ENCODE data around the gene KRTAP24-1.

The KRTAP24-1 gene, protein sequence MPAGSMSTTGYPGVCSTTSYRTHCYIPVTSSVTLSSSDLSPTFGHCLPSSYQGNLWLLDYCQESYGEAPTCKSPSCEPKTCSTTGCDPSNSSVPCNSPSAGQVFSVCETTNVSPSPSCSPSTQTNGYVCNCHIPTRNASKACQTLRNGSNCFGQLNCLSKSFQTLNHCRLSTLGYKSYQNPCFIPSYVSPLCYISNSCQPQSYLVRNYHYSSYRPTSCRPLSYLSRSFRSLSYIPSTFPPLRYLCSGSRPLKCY

DNA sequence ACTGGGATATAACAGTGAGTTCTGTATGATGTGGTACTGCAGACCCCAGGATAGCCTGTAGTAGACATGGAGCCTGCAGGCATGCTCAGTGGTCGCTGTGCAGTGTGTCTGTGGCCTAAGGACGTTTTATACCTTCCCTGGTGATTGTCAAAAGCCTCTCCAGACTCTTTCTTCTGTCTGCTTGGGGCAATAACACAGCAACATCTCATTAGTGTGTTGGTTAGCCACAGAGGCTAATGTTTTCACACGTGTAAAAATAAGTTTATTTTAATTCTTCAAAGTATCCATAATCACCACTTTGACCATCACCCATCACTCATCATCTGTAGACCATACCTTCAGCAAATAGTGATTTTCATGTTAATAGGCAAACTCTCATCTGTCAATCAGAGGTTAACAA is at the start of gene KRTAP24-1:
TSS of gene KRTAP24-1 (minus strand) at position 101 of the 400 bp plus-strand sequence. CDS start at position 83, 18 bp downstream.
- DNase-seq: no peak

DNA sequence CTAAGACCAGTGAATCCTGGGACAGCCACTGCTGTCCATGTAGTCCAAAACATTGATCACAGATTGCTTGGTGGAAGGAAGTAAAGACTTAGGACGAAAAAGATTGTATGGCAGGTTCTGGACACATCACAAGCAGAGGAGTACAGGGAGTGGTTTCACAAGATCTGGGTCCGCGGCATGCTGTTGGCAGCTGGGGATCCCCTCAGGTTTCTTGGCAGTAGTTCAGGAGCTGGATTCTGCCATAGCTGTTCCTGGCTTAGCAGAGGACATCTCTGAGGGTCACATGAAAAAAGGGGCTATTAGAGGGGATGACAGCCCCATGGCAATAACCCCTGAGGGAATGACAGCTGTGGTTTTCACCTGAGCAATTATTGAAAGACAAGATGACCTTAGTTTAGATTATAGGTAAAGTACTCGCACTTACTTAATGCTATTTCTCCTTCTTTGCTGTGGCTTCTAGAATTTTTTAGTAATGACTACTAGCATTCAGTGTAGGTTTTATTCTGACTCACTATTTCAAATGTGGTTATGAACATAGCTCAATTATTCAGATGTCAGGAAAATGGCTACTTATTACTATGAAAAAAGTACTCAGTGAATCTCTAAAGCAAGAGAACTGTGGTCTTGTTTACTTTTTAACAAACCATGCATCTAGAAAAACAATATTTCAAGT is 46.6 kb upstream of the KRTAP24-1 start:
- DNase-seq: no peak

DNA sequence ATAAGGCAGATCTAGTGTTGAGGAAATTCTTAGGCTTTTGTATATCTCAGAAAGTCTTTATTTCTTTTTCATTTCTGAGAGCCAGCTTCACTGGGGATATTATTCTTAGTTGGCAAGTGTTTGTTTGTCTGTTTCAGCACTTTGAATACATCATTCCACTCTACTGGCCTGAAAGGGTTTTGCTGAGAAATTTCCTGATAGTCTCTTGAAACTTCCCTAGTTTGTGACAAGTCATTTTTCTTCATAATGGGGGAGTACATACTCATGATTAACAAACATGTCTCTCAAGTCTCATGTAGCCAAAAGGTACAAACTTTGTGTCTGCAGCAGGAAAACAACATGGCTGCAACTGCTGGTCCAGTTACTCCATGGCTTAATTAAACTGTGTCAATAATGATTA is 43.6 kb upstream of the KRTAP24-1 start:
- DNase-seq: no peak

DNA sequence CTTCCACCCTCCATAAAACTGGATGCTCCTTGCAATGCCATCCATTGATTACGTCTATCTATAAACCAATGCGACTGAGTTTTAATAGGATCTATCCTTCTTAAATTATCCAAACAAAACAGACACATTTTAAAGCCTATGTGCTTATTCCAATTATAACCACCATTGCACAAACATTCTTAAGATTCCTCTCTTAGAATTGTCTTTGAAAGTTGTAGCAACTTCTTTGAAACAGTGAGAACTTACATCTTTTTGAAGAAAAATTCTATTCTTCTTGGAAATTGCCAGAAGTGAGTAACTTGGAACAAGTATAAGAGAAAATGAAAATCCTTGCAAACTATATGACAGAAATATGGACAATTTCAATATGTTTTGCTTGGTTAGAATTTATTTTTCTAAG is 37.5 kb upstream of the KRTAP24-1 start, which contains the start of gene KRTAP26-1:
TSS of gene KRTAP26-1 (minus strand) at position 101 of the 400 bp plus-strand sequence. CDS start 280 bp downstream, outside the sequence.
- DNase-seq: no peak

DNA sequence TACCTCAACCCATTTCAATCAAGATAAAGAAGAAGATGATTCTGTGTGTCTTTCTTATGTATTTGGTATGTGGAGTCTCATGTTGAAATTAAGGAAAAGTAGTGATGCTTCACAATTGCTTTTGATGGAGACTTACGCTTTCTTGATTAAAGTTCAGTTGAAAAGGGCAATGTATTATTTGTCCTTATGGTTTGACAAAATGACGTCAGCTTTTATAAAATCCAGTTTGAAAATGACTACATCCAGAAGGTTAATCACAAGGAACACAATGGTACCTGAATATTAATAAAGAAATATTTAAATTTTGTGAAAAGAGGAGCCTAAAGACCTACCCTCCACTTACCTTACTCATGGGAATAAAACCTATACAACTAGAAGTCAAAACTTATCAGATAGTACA is 33.0 kb upstream of the KRTAP24-1 start:
- DNase-seq: no peak

DNA sequence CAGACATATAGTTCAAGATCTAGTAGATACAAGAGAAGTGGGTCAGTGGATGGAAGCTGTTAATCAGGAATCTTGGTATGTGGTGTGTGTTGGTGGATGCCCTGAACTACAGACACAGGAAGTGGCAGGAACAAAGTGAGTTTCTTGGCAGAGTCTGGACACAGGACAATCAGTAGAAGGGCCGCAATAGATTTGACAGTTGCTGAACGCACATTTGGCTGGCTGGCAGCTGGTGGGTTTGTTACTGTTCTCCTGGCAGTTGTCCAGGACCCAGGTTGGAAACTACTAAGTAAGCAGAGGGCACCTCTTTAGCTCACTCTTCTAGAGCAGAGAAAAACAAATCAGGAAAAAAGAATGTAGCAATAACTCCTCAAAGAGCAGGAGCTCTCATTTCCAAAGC is 24.1 kb upstream of the KRTAP24-1 start:
- DNase-seq: no peak

DNA sequence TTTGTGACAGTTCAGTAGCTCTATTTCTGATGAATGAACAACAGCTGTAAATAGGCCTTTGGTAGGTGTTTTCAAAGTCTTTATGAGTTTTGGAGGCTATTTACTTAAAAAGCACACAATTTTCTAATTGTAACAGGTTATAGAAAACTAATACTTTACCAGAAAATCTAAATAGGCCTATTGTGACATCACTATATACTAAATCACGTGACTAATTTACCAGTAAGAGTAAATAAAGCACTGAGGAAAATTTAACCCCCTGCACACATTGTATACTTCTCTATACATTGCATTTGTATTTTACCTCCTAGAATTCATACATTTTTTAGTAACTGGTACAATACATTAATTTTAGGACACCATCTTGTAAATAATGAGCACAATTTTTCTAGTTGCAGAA is 22.4 kb upstream of the KRTAP24-1 start:
- no peak for DNase-seq

DNA sequence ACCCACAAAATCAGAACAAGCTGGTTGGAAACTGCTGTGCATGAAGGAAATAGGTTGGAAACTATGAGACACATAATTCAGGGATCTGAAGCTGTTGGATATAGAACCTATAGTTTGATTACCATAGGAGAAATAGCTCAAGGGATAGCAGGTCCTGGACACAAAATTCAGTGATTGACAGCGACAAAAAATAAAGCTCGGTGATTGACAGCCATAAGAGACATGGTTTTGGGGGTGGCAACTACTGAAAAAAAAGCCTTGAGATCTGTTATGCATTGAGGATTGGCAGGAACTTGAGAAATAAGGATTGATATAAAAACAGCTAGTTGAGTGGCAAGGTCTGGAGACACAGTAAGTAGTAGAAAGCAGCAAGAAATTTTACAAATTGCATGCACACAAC is 6.5 kb upstream of the KRTAP24-1 start, which contains the start of gene KRTAP25-1:
TSS of gene KRTAP25-1 (minus strand) at position 300 of the 400 bp plus-strand sequence. CDS start at position 276, 24 bp downstream.
- no peak for DNase-seq

DNA sequence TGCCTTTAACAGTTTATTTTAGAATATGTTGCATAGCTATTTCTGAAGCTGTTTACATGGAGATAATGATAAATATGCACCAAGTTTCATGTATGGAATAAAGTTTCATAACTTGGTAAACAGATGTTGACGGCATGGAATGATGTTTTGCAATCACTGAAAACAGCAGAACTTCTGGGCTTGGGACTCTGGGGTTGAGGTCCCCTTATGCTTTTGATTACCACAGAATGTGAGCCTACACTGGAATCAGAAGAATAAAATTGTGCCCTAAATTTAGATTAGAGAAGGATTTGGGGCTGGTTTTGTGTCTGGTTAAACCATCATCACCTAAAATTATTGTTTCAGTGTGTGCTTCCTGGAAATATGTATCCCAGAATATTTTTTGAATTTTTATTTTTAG is 11.1 kb downstream of the KRTAP24-1 start:
- DNase-seq: no peak

DNA sequence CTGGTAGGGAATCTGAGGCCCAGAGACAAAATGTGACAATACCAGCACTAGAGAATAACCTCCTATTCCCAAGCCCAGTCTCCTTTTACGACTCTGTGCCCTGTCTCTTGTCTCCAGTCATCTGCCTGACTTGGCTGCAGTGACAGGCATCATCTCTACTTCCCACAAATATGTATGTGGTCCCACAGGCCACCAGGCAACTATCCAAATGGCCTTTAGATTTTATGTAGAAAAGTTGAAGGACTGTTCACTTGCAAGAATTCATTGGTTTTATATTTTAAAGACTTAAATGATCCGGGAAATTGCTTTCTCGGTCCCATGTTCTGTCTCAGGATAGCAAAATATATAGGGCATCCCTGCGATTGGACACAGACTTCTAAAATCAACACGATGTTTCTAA is 11.6 kb downstream of the KRTAP24-1 start:
- no peak for DNase-seq

DNA sequence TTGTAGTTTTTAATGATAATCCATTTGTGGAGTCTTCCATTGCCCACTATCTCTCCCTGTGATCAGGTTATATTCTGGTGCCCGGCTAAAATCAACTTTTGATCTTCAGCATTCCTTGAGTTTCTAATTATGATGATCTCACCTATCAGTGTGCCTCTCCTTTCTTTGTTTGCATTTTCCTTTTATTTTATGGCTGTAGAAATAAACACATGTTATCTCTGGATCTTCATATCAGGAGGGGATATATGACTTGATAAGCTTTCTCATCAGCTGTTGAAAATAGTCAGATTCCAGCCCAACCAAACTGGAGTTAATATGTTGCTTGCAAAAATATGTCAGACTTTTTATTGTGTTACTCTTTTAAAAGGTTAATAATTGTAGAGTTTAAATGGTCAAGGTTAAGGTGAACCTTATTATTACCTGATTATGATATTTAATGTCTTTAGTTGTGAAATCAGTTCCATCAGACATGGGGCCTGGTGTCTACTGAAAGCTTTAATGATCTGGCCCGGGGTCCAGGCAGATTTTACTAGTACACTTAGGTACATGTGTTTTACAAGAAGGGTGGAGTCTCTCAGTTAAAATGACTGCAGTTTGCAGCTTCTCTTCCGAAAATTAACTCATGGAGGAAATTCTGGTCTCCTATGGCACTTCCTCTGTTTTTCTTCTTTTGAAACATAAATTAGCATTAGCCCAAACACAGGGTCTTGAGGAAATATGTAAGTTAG is 12.8 kb downstream of the KRTAP24-1 start:
- no peak for DNase-seq

DNA sequence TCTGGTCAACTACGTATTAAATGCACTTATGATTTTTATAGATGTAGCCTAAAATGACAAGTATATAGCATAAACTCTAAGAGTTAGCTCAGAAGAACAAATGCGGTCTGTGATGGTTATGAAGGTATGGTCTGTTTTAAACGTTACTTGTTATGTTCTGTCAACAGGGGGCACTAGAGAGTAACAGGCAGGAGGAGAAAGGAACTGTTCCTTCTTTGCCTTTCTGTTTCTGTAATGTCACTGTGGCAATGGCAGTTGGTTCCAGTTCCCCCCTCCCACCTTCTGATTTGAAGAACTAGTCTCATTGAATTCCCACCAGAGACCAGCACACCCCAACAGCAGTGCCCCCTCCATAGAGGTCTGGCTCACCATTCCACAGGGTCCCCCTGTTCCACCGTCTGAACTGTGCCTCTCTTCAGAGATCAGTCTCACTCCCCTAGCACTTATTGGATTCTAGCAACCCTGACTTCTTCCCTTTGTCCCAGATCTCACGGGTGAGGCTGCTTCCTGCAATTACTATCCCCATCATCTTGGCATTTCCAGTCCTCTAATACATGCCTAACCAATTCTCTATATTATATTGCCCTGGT is 14.0 kb downstream of the KRTAP24-1 start:
- no peak for DNase-seq

DNA sequence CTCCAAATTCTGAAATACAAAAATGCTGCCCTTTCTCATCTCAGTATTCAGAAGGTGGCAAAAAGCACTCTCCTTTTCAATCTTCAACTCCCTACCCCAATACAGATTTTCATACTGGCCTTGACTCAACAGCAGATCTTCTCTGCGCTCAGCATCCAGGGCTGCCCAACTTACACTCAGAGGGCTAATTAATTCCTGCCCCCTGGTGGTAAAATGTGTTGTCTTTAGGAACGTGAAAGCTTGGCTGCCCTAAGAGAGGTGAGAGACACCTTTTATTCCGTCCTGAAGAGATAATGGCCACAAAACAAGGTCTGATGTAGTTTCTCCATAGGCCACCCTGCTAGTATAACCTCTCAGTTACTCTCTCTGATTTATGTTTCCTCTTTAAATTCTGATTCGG is 25.0 kb downstream of the KRTAP24-1 start:
- DNase-seq: no peak

DNA sequence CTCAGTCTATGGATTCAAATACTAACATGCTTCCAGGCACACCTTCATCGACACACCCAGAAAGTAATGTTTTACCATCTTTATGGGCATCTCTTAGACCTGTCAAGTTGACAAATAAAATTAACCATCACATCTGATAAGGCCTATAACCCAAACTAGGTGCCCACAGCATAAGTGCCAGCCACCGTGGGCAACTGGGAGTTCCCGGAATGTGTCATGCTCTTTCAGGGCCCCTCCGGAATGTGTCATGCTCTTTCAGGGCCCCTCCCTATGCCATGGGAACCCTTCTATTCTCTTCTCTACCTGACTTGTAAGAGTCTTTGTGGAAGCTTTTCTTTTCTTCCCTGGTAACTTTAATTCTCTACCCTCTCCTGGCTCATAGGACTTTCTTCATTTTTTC is 26.6 kb downstream of the KRTAP24-1 start:
- no peak for DNase-seq

DNA sequence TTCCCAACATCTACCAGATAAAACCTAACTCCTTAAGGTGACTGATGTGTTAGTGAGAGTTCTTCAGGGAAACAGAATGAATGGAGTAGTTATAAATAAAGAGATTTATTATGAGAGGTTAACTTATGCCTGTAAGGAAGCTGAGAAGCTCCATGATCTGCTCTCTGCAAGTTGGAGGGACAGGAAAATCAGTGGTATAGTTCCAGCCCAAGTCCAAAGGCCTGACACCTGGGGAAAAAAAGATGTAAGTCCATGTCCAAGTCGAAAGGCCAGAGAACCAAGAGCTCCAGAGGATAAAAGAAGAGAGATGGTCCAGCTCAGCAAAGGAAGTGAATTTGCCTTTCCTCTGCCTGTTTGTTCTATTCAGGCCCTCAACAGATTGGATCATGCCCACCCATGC is 27.1 kb downstream of the KRTAP24-1 start:
- DNase-seq: no peak

DNA sequence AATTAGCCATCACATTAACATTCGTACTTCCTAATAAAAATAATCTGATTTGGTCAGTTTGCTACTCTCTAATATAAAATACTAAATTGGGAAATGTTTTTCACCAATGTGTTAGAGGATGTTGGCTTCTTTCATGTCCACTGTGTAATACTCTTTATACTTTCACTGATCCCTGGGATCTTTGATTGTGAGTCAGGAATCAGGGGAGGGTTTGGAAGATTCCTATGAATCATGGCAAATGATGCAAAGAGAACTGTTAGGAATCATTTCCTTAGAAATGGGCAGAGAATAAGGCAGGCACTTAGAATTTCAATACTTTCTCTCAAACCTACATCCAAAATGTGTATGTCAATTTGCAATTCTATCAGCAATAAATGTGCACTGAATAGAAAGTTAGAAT is 31.0 kb downstream of the KRTAP24-1 start:
- no peak for DNase-seq

DNA sequence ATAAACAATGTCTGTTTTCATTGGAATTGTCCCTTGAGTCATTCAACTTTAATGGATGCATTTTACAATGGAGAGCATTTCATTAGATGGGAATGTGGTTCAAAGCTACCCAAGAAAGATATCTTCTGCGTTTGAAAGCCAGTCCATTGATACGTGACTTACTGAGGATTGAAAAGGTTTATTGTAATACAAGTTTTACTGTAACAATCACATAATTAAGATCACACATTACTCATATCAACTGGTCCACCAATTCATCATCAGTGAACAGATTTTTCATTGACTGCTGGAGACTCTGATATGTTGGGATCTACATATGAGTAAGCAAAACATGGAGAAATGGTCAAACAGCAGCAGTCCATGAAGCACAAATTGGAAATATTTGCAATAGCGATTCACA is 32.8 kb downstream of the KRTAP24-1 start:
- no peak for DNase-seq

DNA sequence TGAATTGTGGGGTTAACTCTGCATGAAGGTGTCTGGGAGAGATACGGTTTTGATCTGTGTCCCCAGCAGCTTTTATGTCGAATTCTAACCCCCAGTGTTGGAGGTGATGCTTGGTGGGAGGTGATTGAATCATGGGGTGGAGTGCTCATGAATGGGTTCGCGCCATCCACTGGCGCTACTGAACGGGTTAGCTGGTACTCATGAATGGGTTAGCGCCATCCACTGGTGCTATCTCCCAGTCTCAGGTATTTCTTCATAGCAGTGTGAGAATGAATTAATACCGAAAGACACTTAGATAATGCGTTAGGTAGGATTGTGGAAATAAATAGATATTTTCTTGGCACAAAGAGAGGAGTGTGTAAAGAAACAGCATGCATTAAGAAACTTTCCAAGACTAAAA is 33.9 kb downstream of the KRTAP24-1 start:
- DNase-seq: no peak

DNA sequence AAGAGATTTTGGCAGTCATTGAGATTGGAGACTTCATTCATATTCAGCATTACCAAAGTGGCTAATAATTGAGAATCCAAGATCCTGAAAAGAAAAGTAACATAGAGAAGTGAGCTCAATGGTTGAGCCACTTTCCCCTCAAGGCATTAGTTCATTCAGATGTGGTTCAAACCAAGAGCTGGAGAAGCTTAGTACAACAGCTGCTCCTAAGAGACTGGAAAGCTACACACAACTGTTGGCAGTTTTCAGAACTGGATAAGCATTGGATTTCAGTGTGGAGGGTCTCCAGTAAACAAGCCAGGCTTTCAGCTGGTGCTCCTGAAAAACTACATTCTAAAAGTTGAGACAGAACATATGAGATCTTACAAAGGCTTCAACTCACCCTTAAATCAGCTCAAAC is 37.7 kb downstream of the KRTAP24-1 start:
- no peak for DNase-seq

DNA sequence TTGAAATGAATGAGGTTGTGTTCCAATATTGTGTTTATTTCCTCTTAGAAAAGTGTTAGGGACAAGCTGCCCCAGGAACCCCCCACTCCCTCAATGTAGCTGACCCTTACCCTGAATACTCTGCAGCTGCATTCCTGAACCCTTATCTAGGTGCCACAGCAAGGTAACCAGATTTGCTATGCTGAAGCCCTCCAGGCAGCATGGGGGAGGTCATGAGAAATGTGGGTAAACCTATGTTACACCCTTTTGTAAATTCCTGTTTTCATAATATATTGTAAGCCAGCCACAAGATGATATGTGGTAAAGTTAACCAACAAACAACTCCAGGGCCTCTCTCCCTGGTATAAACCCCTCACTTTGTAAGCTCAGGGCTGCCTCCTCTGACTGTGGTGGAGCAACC is 39.1 kb downstream of the KRTAP24-1 start:
- DNase-seq: no peak

DNA sequence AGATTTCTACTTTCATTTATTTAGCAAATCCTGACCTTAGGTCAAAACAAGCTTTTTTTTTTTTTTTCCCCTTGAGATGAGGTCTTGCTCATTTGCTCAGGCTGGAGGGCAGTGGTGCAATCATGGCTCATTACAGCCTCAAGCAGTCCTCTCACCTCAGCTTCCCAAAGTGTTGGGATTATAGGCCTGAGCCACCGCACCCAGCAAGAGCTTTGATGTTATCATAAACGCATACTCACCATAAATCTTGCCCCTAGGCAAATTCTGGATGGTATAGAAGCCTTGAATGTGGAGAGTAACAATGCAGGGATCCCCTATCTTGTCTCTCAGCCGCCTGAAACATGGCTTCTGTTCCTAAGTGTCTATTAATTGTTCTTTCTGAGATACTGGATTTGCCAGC is 42.1 kb downstream of the KRTAP24-1 start:
- DNase-seq: no peak

DNA sequence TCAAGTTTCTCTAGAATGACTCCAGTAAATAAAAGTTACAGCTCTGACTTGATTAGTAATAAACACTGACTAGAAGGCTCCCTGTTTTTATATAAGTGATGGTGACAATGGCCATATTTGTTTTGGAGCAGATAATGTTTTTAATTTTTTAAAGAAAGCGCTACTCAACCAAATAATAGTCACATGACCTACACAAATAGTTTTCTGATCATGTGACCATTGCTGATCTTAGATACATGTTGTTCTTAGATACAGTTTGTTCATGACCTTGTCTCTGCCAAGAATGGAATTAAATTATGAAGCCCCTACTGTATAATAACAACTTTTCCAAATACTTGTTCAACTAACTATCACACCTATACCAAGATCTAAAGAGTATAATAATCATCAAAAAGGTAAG is 44.6 kb downstream of the KRTAP24-1 start:
- DNase-seq: no peak

DNA sequence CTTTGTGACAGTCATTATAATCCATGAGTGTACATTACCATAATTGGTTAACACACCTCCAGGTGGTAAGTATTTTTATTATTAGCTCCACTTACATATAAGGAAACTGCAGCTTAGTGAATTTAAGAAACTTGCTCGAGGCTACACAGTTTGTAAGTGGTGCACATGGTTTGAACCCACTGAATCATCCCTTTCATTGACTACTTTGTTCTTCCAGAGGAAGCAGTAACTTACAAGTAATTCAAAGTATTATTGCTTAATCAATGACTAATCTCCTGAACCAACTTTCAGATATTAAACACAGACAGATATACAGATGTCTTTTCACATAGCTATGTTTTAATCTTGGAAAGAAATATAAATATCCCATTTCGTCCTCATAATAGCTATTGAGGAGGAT is 48.1 kb downstream of the KRTAP24-1 start:
- DNase-seq: no peak

DNA sequence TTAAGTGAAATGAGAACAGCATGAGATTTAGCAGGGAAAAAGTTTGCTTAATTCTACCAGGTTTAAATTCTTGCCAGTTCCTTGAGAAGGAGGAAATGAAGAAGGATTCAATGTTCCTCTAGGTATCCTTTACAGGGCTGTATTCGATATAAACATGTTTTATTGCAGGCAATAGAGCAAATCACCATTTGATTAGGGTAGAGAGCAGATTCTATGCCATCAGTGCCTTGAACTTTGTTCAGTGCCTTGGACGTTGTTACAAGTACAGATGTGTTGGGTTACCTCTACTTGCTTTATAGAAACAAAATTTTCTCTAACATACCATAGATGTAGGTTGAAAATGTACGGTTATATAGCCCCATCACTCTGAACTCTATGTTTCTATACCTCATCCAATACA is 48.7 kb downstream of the KRTAP24-1 start:
- DNase-seq: no peak
